ENCODE data around the gene MSI2. TPM values are rescaled to one million over a fixed set of nuclear protein-coding genes. Genes with fewer than 3 reads are reported as not detected.

Gene MSI2
- total RNA-seq, 2 experiments from 2014 or later, result 59.6 to 61.7 TPM

DNA sequence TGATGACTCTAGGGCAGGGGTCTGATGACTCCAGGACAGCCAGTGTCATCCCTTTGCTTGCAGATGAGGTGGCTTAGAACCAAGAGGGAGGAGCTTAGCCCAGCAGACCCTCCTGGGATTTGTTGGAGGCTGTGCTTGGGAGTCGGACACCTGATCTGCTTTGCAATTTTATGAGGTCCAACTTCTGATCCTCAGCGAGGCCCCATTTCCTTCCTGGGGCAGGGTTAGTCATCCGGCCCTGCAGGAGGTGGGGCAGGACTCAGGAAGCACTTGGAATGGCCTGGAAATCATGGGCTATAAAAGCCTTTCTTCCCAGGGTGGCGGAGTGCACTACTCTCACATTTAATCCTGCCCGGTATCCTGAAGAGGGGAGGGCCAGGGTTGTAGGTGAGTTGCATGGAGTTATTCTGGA is 168.5 kb downstream of the MSI2 start:
- peaks cover 45% of the 10 kb centered on the region for H3K4me1 Mint-ChIP-seq (ENCODE audit: low read depth)
- intact Hi-C loops (cut with micrococcal nuclease), result no loop called here
- H3K4me3 Mint-ChIP-seq, result no peak overlapping the region
- H3K36me3 Mint-ChIP-seq (ENCODE audit: low read depth), result peaks cover 11% of the 10 kb centered on the region
- POLR2A ChIA-PET, result interaction anchor here (1.6 kb wide), 1 partner anchor 15 kb away, joined by 4 read pairs; no protein-coding TSS in a partner anchor
- no peak for DNase-seq
- ATAC-seq, result no peak
- CTCF ChIA-PET, result interaction anchor here (1.5 to 2.6 kb wide), 4 partner anchors 12 to 323 kb away, joined by 4 to 20 read pairs (median 4); no protein-coding TSS in a partner anchor
- H3K9me3 Mint-ChIP-seq, result no peaks in the 10 kb centered on the region
- TF ChIP-seq CTCF (IDR thresholded peaks at IDR 0.05), result no peak
- H3K27ac Mint-ChIP-seq, result no peak overlapping the region
- H3K27me3 Mint-ChIP-seq, result no peaks in the 10 kb centered on the region

GRCh38 chr17:57425431-57425830 is 169.1 kb downstream of the MSI2 start:
- no peaks in the 10 kb centered on the region for H3K27me3 Mint-ChIP-seq
- CTCF ChIA-PET, result interaction anchor here (1.2 to 2.6 kb wide), 3 partner anchors 56 to 182 kb away, joined by 3 to 20 read pairs (median 8); no protein-coding TSS in a partner anchor
- TF ChIP-seq CTCF (IDR thresholded peaks at IDR 0.05), result no peak
- no peak overlapping the region for H3K4me3 Mint-ChIP-seq
- no peaks in the 10 kb centered on the region for H3K9me3 Mint-ChIP-seq
- DNase-seq (no peak), ATAC-seq (no peak)
- no peak overlapping the region for H3K27ac Mint-ChIP-seq
- POLR2A ChIA-PET, result interaction anchor here (0.7 kb wide), 1 partner anchor 118 kb away, joined by 3 read pairs; no protein-coding TSS in a partner anchor
- H3K4me1 Mint-ChIP-seq (ENCODE audit: low read depth), result peaks cover 46% of the 10 kb centered on the region
- intact Hi-C loops (cut with micrococcal nuclease), result no loop called here
- peaks cover 11% of the 10 kb centered on the region for H3K36me3 Mint-ChIP-seq (ENCODE audit: low read depth)

- Mint-ChIP-seq H3K4me3 (no peak overlapping the region), H3K36me3 (ENCODE audit: low read depth) (peaks cover 7% of the 10 kb centered on the region), H3K27ac (peak overlapping the region; percentile 41), H3K9me3 (no peaks in the 10 kb centered on the region), H3K4me1 (ENCODE audit: low read depth) (peaks cover 52% of the 10 kb centered on the region), H3K27me3 (no peaks in the 10 kb centered on the region)
- no peak for DNase-seq
- CTCF ChIA-PET, result interaction anchor here (1.2 to 2.1 kb wide), 3 partner anchors 15 to 183 kb away, joined by 3 to 8 read pairs (median 7); no protein-coding TSS in a partner anchor
- no peak for ATAC-seq
- no peak for TF ChIP-seq CTCF (IDR thresholded peaks at IDR 0.05)
- intact Hi-C loops (cut with micrococcal nuclease), result no loop called here
- POLR2A ChIA-PET, result interaction anchor here (0.7 kb wide), 1 partner anchor 117 kb away, joined by 3 read pairs; no protein-coding TSS in a partner anchor
Observed at GRCh38 chr17:57425903-57426880, 169.9 kb downstream of the MSI2 start.

DNA sequence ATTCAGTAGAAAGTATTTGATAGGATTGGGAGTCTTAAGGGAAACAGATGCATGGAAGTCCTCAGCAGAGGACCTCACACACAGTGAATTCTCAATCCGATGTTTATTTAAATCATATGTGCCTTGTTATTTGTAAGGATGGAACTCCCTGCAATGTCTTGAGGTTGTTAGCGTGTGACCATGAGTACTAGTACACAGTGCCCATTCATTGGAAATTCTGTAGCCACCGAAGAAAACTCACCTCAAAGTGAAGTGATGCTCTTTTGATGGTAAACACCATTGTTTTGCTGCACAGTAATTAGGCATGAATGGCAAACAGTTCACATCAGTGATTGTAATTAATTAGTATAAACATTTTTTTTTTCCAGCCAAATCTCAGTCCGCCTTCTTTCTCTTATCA is 173.6 kb downstream of the MSI2 start:
- H3K4me1 Mint-ChIP-seq (ENCODE audit: low read depth), result peaks cover 36% of the 10 kb centered on the region
- CTCF ChIA-PET, result no interaction called here
- no peak for TF ChIP-seq CTCF (IDR thresholded peaks at IDR 0.05)
- intact Hi-C loops (cut with micrococcal nuclease), result no loop called here
- ATAC-seq (no peak), DNase-seq (no peak)
- no peaks in the 10 kb centered on the region for H3K27me3 Mint-ChIP-seq
- POLR2A ChIA-PET, result no interaction called here
- H3K4me3 Mint-ChIP-seq, result no peak overlapping the region
- H3K36me3 Mint-ChIP-seq (ENCODE audit: low read depth), result no peaks in the 10 kb centered on the region
- no peaks in the 10 kb centered on the region for H3K9me3 Mint-ChIP-seq
- H3K27ac Mint-ChIP-seq, result no peak overlapping the region

DNA sequence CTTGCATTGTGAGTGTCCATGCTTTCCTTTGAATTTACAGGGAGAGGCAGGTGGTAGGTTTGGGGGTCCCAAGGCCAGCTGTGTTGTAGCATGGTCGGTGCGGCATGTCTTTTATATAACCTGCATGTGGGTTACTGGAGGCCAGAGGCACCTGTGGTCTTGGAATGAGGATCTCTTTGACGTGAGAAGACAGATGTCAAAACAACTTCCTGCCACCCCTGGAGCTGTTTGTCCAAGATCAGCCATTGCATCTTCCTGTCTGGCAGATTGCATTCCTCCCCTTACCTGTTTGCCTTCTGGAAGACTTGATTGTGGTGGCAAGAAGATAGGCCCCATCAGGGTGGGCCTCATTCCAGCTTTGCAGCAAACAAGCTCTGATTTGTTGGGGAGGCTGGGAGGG is 175.1 kb downstream of the MSI2 start:
- intact Hi-C loops (cut with micrococcal nuclease), result no loop called here
- no peak overlapping the region for H3K27ac Mint-ChIP-seq
- no peak for ATAC-seq
- CTCF ChIA-PET, result interaction anchor here (1.4 to 1.9 kb wide), 3 partner anchors 9 to 188 kb away, joined by 3 to 8 read pairs (median 7); no protein-coding TSS in a partner anchor
- DNase-seq, result no peak
- no peak for TF ChIP-seq CTCF (IDR thresholded peaks at IDR 0.05)
- no peaks in the 10 kb centered on the region for H3K36me3 Mint-ChIP-seq (ENCODE audit: low read depth)
- no peaks in the 10 kb centered on the region for H3K27me3 Mint-ChIP-seq
- no peak overlapping the region for H3K4me3 Mint-ChIP-seq
- no peaks in the 10 kb centered on the region for H3K9me3 Mint-ChIP-seq
- POLR2A ChIA-PET, result no interaction called here
- peaks cover 21% of the 10 kb centered on the region for H3K4me1 Mint-ChIP-seq (ENCODE audit: low read depth)

Data from activated CD8-positive, alpha-beta T cell treated with anti-CD3 and anti-CD28 coated beads for 36 hours (primary cell).